ENCODE measurements around the gene PASK.

- TF ChIP-seq POLR2A (IDR thresholded peaks at IDR 0.05) (no peak), CTCF (IDR thresholded peaks at IDR 0.05) (no peak)
Observed at GRCh38 chr2:241182126-241182525, 32.9 kb upstream of the PASK start.
